IMR-90 (cell line): Measurements from ENCODE around the gene MTA3.

ENCODE experiments used
- CTCF ChIP-seq: conservative IDR thresholded peaks from 2 replicates; pipeline ENCODE4 v1.5.1; 2012; ENCODE audit warnings: mild to moderate bottlenecking, low read depth, low read length, improper control_type of control experiment
- MAZ ChIP-seq: IDR thresholded peaks from 2 replicates; pipeline ENCODE4 v1.6.1; 2012; ENCODE audit warnings: low read depth, mild to moderate bottlenecking, low read length, improper control_type of control experiment, moderate library complexity, borderline replicate concordance
- POLR2A ChIP-seq: IDR thresholded peaks from 2 replicates; pipeline ENCODE4 v1.6.1; 2012; ENCODE audit warnings: mild to moderate bottlenecking, low read depth, low read length

- TF ChIP-seq MAZ (no peak), POLR2A (no peak), CTCF (no peak)
Observed at GRCh38 chr2:42802150-42802549, 233.7 kb downstream of the MTA3 start.
